HFF-Myc (cell line): ENCODE data around the gene TNFAIP2.
"Not testable (repeated sequence)": the region's sequence is repeated elsewhere in the genome, so short reads cannot be mapped to it uniquely, and the experiment has no call there.

Experiments
- DNase-seq: peaks from one replicate; pipeline ENCODE4 v3.0.0-alpha.2; 2011; ENCODE audit warnings: low read depth; ENCODE audit errors: extremely low read depth
- H3K4me3 ChIP-seq: replicated peaks from 2 replicates; pipeline ENCODE4 v1.5.1; 2011; ENCODE audit warnings: low read depth, mild to moderate bottlenecking, control low read depth, low read length
- TF ChIP-seq, protein P1 (sequence below): IDR thresholded peaks from 2 replicates; pipeline ENCODE4 v1.5.1; 2012; ENCODE audit warnings: mild to moderate bottlenecking, low read depth, low read length, control low read depth; ENCODE audit errors: missing control alignments

Gene TNFAIP2

DNA sequence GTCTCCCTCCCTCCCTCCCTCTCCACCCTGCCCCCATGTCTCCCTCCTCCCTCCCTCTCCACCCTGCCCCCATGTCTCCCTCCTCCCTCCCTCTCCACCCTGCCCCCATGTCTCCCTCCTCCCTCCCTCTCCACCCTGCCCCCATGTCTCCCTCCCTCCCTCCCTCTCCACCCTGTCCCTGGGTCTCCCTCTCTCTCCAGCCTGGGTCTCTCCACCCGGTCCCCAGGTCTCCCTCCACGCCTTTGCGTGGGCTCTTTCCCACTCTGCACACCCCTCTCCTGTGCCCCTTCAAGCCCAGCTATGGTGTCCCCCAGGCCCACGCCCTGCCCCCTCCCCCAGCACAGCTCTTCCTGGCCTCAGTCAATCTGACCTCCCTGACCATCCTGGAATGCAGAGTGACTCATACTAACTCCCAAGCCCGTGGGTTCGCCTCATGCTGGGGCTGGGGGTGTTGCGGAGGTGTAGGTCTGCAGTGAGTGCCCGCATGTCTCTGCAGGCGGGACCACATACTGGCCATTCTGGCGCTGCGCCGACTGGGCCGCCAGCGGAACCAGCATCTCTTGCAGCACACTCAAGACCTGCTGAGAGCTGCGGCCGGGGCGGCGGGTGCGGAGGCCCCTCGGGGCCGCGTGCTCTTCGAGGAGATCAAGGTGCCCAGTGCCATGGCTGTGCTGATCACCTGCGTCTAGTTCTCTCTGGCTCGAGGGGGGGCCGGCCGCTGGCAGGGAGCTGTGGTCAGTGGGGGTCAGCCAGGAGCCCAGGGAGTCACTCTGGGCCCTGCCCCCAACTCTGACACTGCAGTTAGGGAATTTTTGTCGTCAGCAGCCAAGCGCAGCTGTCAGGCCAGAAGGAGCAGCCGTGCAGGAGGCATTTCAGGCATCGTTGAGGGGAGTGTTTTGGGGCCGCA is 13.5 kb upstream of the TNFAIP2 start:
- peak; percentile 29 for DNase-seq
- TF ChIP-seq, protein P1, sequence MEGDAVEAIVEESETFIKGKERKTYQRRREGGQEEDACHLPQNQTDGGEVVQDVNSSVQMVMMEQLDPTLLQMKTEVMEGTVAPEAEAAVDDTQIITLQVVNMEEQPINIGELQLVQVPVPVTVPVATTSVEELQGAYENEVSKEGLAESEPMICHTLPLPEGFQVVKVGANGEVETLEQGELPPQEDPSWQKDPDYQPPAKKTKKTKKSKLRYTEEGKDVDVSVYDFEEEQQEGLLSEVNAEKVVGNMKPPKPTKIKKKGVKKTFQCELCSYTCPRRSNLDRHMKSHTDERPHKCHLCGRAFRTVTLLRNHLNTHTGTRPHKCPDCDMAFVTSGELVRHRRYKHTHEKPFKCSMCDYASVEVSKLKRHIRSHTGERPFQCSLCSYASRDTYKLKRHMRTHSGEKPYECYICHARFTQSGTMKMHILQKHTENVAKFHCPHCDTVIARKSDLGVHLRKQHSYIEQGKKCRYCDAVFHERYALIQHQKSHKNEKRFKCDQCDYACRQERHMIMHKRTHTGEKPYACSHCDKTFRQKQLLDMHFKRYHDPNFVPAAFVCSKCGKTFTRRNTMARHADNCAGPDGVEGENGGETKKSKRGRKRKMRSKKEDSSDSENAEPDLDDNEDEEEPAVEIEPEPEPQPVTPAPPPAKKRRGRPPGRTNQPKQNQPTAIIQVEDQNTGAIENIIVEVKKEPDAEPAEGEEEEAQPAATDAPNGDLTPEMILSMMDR: no peak
- H3K4me3 ChIP-seq: no peak overlapping the region

DNA sequence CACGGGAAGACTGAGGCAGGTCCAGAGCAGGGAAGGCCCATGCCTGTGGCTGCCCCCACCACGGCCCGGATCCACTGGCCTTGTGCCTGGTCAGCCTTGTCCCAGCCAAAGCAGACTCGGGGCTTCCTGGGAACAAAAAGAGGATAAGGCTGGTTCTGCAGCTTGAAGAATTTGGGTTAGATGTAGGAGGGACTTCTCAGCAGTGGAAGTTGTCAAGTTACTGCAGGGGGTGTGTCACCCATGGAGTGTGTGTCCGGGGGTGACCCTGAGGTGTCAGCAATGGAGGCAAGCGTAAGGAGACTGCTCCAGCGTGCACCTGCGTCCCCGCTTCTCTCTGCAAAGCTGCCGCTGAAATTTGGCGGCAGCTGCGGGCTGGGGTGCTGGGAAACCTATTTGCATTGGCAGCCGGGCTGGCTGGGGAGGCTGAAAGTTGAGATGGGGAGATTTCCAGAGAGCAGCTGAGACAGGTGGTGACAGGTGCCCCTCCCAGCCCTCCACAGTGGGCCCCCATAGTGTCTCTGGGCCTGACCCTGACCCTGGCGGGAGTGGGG is 12.5 kb upstream of the TNFAIP2 start:
- TF ChIP-seq, protein P1: no peak
- no peak for DNase-seq
- no peak overlapping the region for H3K4me3 ChIP-seq

DNA sequence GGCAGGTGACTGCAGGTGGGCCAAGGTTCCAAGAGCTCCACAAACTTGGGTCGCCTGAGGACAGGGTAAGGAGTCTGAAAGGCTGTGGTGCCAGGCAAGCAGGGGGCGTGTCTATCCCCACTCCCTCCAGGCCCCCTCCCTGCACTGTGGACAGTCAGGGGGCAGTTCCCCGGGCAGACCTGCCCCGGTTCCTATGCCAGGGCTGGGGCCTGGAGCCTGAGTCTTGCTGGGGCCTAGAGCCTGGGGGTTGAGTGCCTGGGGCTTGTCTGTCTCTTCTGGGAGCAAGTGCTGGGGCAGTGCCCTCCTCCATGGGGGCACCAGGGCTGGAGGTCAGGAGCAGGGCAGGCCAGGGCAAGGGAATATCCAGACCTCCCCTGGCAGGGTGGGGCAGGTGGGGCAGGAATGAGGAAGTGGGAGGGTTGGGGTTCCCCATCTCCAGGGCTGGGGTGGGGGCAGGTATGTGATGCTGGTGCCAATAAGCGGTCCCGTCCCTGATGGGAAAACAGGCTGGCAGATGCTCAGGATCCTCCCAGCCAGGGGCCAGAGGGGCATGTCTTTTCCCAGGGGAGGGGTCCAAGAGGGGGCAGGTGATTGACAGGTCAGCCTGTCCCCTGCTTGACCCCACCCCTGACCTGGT is 11.9 kb upstream of the TNFAIP2 start:
- DNase-seq: no peak
- no peak overlapping the region for H3K4me3 ChIP-seq
- TF ChIP-seq, protein P1: no peak

DNA sequence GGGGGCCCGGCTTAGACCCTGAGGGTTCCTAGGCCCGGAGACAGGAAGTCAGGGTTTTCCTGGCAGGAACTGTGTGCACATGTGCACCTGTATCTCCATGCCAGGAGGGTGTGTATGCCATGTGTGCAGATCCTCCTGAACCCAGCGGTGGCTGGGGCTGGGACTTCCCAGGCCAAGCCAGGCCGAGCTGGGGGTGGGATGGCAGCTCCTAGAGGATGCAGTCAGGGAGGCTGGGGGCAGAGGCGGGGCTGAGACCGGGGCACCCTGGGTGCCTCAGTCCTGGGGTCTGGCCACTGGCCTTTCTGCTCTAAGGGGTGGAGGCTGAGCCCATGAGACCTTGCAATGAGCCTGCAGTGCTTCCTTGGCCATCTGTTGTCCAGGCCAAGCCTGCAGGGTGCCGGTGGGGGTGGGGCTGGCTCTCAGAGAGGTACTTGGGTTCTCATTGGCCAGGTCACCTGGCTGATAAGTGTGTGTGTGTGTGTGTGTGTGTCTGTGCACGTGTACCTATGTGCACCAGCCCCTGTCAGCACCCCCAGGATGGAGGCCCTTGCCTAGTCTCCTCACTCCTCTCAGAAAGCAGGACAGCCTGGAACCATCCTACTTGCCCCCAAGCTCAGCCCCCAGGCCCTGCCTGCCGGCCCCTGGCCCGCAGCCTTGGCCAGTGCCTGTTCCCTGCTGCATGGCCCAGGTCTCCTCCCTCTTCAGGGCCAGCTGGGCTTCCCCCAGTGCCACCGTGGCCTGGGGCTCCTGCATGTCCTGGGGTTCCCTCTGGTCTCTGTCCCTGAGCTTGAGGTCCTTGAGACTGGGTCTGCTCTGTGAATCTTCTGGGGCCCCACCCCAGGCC is 10.6 kb upstream of the TNFAIP2 start:
- TF ChIP-seq, protein P1: no peak
- DNase-seq: no peak
- no peak overlapping the region for H3K4me3 ChIP-seq

DNA sequence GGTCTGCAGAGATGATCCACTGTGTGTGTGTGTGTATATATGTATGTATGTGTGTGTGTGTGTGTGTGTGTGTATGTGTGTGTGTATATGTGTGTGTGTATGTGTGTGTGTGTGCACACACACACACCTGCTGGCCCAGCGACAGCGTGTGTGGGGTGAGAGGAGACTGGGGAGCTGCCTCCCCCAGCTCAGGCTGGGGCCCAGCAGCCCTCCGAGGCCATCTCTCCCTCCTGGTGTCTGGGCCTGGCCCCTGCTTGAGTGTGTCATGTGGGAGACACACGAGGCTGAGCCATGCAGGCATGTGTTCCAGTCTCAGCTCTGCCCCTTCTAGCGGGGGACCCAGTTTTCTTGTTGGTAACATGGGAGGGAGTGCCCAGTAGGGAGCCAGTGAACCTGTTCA is 10.0 kb upstream of the TNFAIP2 start:
- H3K4me3 ChIP-seq: no peak overlapping the region
- no peak for DNase-seq
- TF ChIP-seq, protein P1: no peak

DNA sequence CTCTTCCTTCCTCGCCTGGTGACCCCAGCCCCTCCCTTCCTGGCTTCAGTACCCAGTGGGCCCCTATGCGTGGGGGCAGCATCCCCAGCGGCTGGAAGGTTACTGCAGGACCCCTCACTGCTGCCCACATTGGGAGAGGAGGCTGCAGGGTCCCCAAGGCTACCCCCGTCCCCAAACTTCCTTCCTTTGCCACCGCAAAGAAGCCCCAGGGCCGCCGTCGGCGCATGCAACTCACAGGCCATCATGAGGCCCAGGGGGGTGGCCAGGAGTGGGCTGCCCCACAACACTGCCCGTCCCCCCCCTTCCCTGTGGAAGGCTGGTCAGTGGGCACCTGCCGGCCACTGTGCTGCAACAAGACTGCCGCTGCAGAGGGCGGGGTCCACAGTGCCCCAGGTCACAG is 9.5 kb upstream of the TNFAIP2 start:
- TF ChIP-seq, protein P1: no peak
- H3K4me3 ChIP-seq: no peak overlapping the region
- DNase-seq: no peak

DNA sequence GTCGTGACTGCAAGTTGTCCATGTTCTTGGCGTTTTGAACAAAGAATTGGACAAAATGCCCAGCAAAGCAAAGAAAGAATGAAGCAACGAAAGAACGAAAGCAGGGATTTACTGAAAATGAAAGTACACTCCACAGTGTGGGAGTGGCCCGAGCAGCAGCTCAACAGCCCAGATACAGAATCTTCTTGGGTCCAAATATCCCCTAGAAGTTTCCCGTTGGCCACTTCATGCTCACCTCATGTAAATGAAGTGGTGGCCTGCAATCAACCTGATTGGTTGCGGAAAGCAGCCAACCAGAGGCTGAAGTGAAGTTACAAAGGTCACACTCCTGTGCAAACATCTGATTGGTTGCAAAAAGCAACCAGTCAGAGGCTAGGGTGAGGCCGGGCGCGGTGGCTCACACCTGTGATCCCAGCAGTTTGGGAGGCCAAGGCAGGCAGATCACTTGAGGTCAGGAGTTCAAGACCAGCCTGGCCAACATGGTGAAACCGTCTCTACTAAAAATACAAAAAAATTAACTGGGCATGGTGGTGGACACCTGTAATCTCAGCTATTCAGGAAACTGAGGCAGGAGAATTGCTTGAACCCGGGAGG is 8.1 kb upstream of the TNFAIP2 start:
- DNase-seq, H3K4me3 ChIP-seq: not testable (repeated sequence)
